GM12864 (cell line): ENCODE measurements around the gene POLR2F.
"Not testable (repeated sequence)": the region's sequence is repeated elsewhere in the genome, so short reads cannot be mapped to it uniquely, and the experiment has no call there.

ENCODE experiments used
- DNase-seq: peaks from one replicate; pipeline ENCODE4 v3.0.0-alpha.2; 2011; ENCODE audit warnings: low read depth
- H3K4me3 ChIP-seq: 2 replicates; pipeline ENCODE4 v1.5.1; 2011; ENCODE audit warnings: mild to moderate bottlenecking, low read depth, low read length, control low read depth
- TF ChIP-seq, protein P1 (sequence below): IDR thresholded peaks from 2 replicates; pipeline ENCODE4 v1.5.1; 2011; ENCODE audit warnings: low read depth, mild to moderate bottlenecking, moderate library complexity, low read length, control low read depth, inconsistent platforms; ENCODE audit errors: missing control alignments

POLR2F gene

DNA sequence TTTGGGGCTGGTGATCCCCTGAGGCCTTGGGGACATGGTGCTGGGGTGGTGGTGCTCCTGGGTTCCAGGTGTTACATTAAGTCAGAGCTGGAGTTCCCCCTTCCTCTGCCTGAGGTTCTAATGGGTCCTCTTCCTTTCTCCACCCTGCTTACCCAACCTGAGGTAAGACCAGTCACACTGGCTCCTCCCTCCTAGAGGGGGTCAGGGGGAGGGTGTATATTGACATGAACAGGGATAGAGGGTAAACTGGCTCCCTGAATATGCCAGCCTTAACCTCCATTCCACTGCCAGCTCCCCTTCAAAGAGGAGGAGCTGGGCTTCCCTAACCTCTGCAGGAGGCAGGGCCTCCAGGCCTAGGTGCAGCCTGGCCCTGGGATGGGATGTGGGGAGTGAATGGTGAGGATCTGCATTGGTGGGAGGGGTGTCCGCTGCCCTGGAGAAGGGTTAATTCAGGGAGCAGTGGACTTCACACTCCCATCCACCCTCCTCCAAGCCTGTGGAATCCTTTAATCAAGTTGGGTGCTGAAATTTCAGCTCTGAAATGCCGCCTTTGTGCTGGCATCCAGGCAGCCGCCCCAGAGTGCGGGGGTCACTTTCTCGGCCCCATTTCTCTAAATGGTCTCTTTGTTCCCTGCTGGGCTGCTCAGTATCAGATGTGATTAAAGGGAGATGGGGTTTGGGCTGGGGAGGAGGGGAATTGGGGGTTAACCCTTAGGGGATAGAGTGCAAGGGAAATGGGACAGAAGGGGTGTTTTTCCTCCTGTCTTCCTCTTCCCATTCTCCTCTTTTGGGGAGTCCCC lies 15.2 kb downstream of the POLR2F start:
- TF ChIP-seq, protein P1, sequence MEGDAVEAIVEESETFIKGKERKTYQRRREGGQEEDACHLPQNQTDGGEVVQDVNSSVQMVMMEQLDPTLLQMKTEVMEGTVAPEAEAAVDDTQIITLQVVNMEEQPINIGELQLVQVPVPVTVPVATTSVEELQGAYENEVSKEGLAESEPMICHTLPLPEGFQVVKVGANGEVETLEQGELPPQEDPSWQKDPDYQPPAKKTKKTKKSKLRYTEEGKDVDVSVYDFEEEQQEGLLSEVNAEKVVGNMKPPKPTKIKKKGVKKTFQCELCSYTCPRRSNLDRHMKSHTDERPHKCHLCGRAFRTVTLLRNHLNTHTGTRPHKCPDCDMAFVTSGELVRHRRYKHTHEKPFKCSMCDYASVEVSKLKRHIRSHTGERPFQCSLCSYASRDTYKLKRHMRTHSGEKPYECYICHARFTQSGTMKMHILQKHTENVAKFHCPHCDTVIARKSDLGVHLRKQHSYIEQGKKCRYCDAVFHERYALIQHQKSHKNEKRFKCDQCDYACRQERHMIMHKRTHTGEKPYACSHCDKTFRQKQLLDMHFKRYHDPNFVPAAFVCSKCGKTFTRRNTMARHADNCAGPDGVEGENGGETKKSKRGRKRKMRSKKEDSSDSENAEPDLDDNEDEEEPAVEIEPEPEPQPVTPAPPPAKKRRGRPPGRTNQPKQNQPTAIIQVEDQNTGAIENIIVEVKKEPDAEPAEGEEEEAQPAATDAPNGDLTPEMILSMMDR: no peak
- no peak for DNase-seq
- no peak overlapping the region for H3K4me3 ChIP-seq

DNA sequence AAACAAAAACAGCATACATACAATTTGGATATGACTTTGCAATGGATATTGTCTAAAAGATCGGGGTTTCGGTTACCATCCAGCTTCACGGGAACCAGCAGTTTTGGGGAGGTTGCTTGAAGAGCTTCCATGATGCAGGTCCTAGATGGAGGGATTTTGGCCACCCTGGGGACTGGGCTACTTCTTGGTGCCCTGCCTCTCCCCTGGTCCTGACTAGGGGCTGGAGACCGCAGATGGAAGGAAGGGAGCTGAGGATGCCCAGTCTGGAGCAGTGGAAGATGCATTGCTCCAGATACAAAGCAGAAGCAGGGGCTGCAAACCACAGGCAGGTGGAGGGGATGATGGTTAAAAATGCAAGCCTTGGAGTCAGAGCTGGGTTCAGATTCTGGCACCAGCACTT lies 17.4 kb downstream of the POLR2F start:
- DNase-seq: no peak
- no peak overlapping the region for H3K4me3 ChIP-seq
- TF ChIP-seq, protein P1: no peak

DNA sequence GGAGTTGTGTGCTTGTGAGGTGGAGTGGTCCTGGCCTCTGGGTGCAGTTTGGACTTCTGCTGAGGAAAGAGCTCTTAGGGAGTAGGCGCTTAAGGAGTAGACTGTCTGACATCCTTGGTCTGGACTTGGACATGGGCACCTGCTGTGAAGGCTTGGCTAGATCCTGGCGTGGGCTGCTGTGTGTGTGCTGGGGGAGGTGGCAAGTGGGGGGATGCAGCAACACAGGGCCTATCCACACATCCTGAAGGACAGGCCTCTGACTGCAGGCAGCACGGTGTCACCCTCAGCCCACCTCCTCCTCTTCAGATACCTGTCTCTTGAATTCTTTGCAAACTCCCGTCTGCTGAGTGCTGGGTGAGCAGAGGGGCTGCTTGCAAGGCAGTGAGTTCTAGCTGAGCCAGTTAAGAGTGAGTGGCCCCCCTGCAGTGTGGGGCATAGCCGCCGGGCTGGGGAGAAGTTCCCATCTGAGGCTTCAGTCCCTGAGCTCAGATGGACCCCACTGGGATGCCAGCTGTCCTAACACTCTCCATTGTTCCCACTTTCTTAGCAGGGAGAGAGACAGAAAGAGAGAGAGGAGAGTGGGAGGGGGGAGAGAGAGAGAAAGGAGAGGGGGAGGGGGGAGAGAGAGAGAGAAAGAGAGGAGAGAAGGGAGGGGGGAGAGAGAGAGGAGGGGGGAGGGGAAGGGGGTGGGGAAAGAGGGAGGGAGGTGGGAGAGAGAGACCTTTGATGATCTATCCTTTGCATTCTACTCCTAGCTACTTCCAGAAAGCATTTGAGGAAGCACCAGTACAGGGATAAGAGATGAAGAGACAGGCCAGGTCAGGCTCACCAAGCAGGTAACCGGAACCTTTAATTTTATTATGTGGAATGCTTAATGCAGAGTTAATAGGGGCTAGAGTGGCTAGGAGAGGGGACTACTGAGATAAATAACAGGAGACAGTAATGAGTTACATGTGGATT lies 18.3 kb downstream of the POLR2F start:
- no peak for DNase-seq
- TF ChIP-seq, protein P1: no peak
- no peak overlapping the region for H3K4me3 ChIP-seq

DNA sequence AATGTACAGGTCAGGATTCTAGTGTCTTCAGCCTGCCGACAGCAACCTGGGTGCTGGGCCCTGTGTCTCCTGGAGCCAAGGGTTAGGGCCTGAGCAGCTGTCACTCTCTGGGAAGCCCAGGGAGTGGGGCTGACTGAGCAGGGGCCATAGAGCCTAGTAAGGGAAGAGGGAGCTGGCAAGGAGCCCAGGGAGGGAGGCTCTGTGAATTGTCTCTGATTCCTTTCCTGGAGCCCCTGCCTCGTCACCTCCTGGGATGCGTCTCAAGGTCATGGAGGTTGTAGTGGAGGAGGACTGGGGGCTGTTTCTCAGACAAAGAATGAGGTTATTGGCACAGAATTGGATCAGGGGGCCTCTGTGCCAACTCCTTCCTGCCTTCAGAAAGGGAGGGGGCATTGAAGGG lies 19.0 kb downstream of the POLR2F start:
- no peak for DNase-seq
- TF ChIP-seq, protein P1: no peak
- H3K4me3 ChIP-seq: no peak overlapping the region

DNA sequence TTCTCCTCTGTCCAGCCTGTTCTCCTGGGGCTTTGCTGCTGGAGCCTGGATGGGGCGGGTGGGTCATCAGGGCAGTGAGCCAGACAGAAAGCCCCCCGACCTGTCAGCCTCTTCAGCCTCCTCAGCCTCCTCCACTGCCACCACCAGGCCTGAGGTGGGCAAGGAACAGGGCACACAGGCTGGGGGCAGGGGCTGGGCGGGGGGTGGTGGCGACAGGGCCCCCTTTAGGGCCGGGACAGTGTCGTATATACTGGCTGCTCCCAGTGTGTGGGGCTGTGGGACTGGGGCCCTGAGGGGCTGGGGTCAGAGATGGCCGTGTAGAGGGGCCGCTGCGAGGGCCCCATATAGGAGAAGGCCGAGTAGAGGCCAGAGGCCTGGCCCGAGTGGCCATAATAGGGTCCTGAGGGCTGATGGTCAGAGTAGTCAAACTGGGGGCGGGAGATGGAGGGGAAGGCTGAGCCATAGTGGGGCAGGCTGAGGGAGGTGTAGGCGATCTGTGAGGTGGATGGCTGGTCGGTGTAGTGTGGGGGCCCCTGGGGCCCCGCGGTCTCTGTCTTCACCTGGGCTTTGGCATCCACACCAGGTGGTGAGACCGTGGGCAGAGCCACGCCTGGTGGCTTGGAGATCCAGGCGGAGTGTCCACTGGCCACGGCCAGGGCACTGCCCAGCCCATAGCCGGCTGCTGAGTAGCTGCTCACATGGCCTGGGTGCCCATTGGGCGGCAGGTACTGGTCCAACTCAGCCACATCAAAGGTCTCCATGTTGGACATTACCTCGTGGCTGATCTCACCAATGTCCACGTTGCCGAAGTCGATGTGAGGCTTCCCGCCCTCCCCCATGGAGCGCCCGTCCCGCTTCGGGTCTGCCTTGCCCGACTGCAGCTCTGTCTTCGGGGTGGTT lies 20.0 kb downstream of the POLR2F start:
- no peak overlapping the region for H3K4me3 ChIP-seq
- TF ChIP-seq, protein P1: no peak
- DNase-seq: no peak

DNA sequence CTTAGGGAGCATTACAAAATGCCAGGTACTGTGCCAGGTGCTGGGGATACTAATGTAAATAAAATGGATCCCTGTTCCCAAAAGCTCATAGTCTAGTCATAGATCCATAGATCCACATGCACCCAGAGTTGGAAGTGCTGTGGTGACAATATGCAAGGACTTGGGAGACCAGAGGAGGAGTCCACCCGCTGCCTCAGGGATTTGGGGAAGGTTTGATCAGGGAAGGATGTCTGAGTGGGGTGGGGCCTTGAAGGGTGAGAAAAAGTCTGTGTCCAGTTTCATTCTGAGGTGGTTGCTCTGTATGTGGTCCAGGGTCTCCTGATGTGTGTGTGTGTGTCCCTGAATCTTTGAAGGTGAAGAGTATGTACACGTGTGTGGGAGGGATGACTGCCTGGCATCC lies 21.7 kb downstream of the POLR2F start:
- TF ChIP-seq, protein P1: no peak
- no peak overlapping the region for H3K4me3 ChIP-seq
- DNase-seq: no peak

DNA sequence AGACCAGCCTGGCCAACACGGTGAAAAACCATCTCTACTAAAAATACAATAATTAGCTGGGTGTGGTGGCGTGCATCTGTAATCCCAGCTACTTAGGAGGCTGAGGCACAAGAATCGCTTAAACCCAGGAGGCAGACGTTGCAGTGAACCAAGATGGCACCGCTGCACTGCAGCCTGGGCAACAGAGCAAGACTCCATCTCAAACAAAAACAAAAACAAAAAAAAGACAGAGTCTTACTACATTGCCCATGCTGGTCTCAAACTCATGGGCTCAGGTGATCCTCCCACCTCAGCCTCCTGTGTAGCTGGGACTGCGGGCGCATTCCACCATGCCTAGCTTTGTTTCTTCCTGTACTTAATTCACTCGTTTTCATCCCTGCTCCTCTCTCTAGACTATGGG lies 22.5 kb downstream of the POLR2F start:
- DNase-seq, H3K4me3 ChIP-seq: not testable (repeated sequence)
